Ishikawa (cell line): ENCODE data around the gene LCNL1.

Source experiments
- CREB1 ChIP-seq: IDR thresholded peaks from 2 replicates; pipeline ENCODE4 v1.6.1; 2012; ENCODE audit warnings: low read depth
- EGR1 ChIP-seq: IDR thresholded peaks from 2 replicates; pipeline ENCODE4 v1.6.1; 2012
- FOXM1 ChIP-seq: IDR thresholded peaks from 2 replicates; pipeline ENCODE4 v1.6.1; 2012; ENCODE audit warnings: low read depth, borderline replicate concordance
- RAD21 ChIP-seq: IDR thresholded peaks from 2 replicates; pipeline ENCODE4 v1.6.1; 2012; ENCODE audit warnings: low read depth
- REST ChIP-seq: IDR thresholded peaks from 2 replicates; pipeline ENCODE4 v1.6.1; 2012; ENCODE audit warnings: low read depth, mild to moderate bottlenecking
- TEAD4 ChIP-seq: IDR thresholded peaks from 2 replicates; pipeline ENCODE4 v1.6.1; 2012
- YY1 ChIP-seq: IDR thresholded peaks from 2 replicates; pipeline ENCODE4 v1.6.1; 2012; ENCODE audit warnings: low read depth
- ZBTB7A ChIP-seq: IDR thresholded peaks from 2 replicates; pipeline ENCODE4 v1.6.1; 2012; ENCODE audit warnings: low read depth
- TF ChIP-seq, protein P1 (sequence below): IDR thresholded peaks from 2 replicates; pipeline ENCODE4 v1.6.1; 2012

DNA sequence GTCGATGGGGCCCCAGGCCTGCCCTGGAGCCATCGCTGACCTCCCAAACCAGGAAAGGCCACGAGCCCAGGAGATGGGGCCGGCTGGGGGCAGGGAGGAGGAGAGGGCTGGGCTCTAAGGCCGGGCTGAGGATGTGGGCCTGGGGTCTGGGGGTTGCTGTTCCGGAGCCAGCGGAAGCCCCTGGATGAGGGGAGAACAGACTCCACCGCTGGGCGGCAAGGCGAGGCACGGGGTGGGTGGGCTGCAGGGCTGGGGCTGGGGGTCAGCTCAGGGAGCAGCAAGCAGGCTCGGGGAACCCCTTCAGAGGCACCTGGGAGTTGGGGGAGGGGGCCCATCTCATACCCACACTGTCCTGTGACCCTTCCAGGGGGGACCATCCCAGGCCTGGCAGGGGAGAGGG lies 19.0 kb upstream of the LCNL1 start:
- TF ChIP-seq ZBTB7A (no peak), REST (no peak), FOXM1 (no peak), RAD21 (no peak), TEAD4 (no peak), YY1 (no peak), CREB1 (no peak), EGR1 (no peak)
- TF ChIP-seq, protein P1, sequence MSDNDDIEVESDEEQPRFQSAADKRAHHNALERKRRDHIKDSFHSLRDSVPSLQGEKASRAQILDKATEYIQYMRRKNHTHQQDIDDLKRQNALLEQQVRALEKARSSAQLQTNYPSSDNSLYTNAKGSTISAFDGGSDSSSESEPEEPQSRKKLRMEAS, result no peak
